T47D (cell line): ENCODE measurements around the gene CYP2F1.
"Not testable (repeated sequence)": the region's sequence is repeated elsewhere in the genome, so short reads cannot be mapped to it uniquely, and the experiment has no call there.

Source experiments
- DNase-seq, 2 experiments: peaks; one replicate each; pipeline versions ENCODE4 v3.0.0 to v3.0.0-alpha.2; 2011 to 2012; ENCODE audit warnings: low read depth in 1 of 2, low spot score in 1 of 2
- JUND ChIP-seq: IDR thresholded peaks from 2 replicates; pipeline ENCODE4 v1.6.1; 2012; ENCODE audit warnings: low read depth
- in situ Hi-C: cut with HindIII; loops from 2 replicates; pipeline ENCODE4 v1.10.0; 2016; ENCODE audit warnings: low sequenced_read_pairs, low pct_unique_long_range_greater_than_20kb

Gene CYP2F1

GRCh38 chr19:41114132-41114531 lies at the start of gene CYP2F1:
Gene CYP2F1, plus strand, starts transcription at chr19:41114432. Its CDS starts 1,757 bp downstream, at chr19:41116189.
- TF ChIP-seq JUND = no peak
- in situ Hi-C loops = no loop called here
- no peak for DNase-seq

- no peak for TF ChIP-seq JUND
- DNase-seq = peak; percentile 28 to 68
- in situ Hi-C loops = no loop called here
Measured at GRCh38 chr19:41064974-41065569, 49.2 kb upstream of the CYP2F1 start.

- in situ Hi-C loops = no loop called here
Measured at GRCh38 chr19:41076286-41076685, 37.9 kb upstream of the CYP2F1 start.

GRCh38 chr19:41083516-41083915 lies 30.7 kb upstream of the CYP2F1 start:
- peak in 1 of 2 experiments; percentile 47 for DNase-seq
- in situ Hi-C loops = no loop called here
- TF ChIP-seq JUND = no peak

More at GRCh38 chr19:41076286-41076685, 37.9 kb upstream of the CYP2F1 start:
- TF ChIP-seq JUND = no peak
- DNase-seq = no peak

GRCh38 chr19:41085748-41086415 lies 28.4 kb upstream of the CYP2F1 start:
- in situ Hi-C loops = no loop called here
- TF ChIP-seq JUND = no peak
- DNase-seq = no peak

- TF ChIP-seq JUND = no peak
- DNase-seq = no peak
- in situ Hi-C loops = no loop called here
Measured at GRCh38 chr19:41088151-41088550, 26.1 kb upstream of the CYP2F1 start, which contains the start of gene CYP2A13. Gene CYP2A13, plus strand, starts transcription at chr19:41088451. Its CDS starts 21 bp downstream, at chr19:41088472.

GRCh38 chr19:41089959-41090358 lies 24.3 kb upstream of the CYP2F1 start:
- peak in 1 of 2 experiments; percentile 23 for DNase-seq
- in situ Hi-C loops = no loop called here

GRCh38 chr19:41095703-41096102 lies 18.5 kb upstream of the CYP2F1 start:
- TF ChIP-seq JUND = no peak
- DNase-seq = peak in 1 of 2 experiments; percentile 33
- in situ Hi-C loops = no loop called here

More at GRCh38 chr19:41089959-41090358, 24.3 kb upstream of the CYP2F1 start:
- TF ChIP-seq JUND = no peak

- in situ Hi-C loops = no loop called here
- TF ChIP-seq JUND = no peak
- DNase-seq = peak; percentile 73 to 81
Measured at GRCh38 chr19:41096353-41096752, 17.9 kb upstream of the CYP2F1 start.

- DNase-seq = no peak
- TF ChIP-seq JUND = no peak
- in situ Hi-C loops = no loop called here
Measured at GRCh38 chr19:41097302-41097701, 16.9 kb upstream of the CYP2F1 start.

GRCh38 chr19:41098762-41099161 lies 15.5 kb upstream of the CYP2F1 start:
- TF ChIP-seq JUND = no peak
- in situ Hi-C loops = no loop called here
- peak in 1 of 2 experiments; percentile 22 for DNase-seq

- in situ Hi-C loops, DNase-seq: not testable (repeated sequence)
Measured at GRCh38 chr19:41102210-41102609, 12.0 kb upstream of the CYP2F1 start.

GRCh38 chr19:41106177-41106576 lies 8.1 kb upstream of the CYP2F1 start:
- no peak for DNase-seq
- in situ Hi-C loops = no loop called here
- no peak for TF ChIP-seq JUND
